ENCODE measurements around the gene C13orf46.

The C13orf46 gene

DNA sequence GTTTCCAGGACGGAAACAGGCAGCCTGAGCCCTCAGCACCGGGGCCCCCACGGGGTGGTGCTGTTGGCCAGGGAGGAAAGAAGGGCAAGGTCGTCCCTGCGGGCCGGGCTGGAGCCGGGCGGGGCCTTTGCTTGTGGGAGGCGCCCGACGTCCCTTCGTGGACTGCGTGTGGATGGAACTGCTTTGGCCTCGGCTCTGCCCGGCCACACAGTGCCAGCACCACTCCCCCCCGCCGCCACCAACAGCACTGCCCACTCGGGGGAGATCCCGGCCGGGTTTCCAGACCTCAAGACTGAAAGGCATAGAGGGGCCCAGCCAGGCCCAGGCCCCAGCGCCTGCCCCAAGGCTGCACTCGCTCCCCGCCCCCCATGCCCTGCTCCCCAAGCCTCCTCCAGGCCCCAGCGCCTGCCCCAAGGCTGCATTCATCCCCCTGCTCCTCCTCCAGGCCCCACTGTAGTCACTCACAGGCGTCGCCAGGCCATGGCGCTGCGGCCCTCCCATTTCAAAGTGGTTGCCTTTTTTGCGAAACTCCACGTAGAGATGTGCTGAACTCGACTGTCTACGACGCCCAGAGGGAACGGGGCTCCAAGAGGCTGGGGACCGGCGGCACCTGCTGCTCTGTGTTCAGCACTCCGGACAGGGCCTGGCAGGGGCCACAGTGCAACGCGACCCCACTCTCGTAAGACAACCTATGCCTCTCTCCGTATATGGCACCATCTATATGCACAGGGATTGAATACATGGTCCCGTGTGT is 22.5 kb downstream of the C13orf46 start:
- peak overlapping the region in 3 of 7 experiments; percentile 32 to 54 (median 42) for H3K4me3 ChIP-seq (ENCODE audit: control insufficient read depth in 1 of 7, extremely low read depth in 1 of 7, insufficient read depth in 4 of 7, low read depth in 2 of 7, low read length in 6 of 7)
- H3K4me1 ChIP-seq (ENCODE audit: control extremely low read depth in 1 of 4, control insufficient read depth in 4 of 4, insufficient read depth in 4 of 4, low read length in 3 of 4): peaks cover 0 to 28% (median 13%) of the 10 kb centered on the region in 4 experiments
- no peaks in the 10 kb centered on the region for H3K9me3 ChIP-seq (ENCODE audit: control extremely low read depth in 1 of 5, control insufficient read depth in 4 of 5, insufficient read depth in 2 of 5, low read depth in 1 of 5, low read length in 4 of 5)
- CTCF ChIA-PET: interaction anchor here (0.6 to 1.1 kb wide), 4 partner anchors 158 to 276 kb away, joined by 3 read pairs; no protein-coding TSS in a partner anchor
- H3K36me3 ChIP-seq (ENCODE audit: control insufficient read depth in 4 of 4, insufficient read depth in 4 of 4, low read length in 3 of 4): no peaks in the 10 kb centered on the region
- POLR2A ChIA-PET: no interaction called here
- DNase-seq: peak; percentile 63 to 81 (median 76)
- WGBS (ENCODE audit: insufficient coverage): 39% methylated on average over 39 of the region's 42 CpGs
- H3K27me3 ChIP-seq (replicated peaks in 2 of 5; ENCODE audit: control insufficient read depth in 4 of 5, insufficient read depth in 5 of 5, low read length in 4 of 5): no peaks in the 10 kb centered on the region
- no peak overlapping the region for H3K27ac ChIP-seq (ENCODE audit: insufficient read depth in 1 of 2, low read depth in 1 of 2, low read length in 2 of 2, poor library complexity in 1 of 2, severe bottlenecking in 2 of 2)

GRCh38 chr13:113950451-113951245 is 23.2 kb downstream of the C13orf46 start:
- Histone ChIP-seq H3K36me3 (ENCODE audit: control insufficient read depth in 4 of 4, insufficient read depth in 4 of 4, low read length in 3 of 4) (no peaks in the 10 kb centered on the region), H3K4me1 (ENCODE audit: control extremely low read depth in 1 of 4, control insufficient read depth in 4 of 4, insufficient read depth in 4 of 4, low read length in 3 of 4) (peaks cover 0 to 28% (median 13%) of the 10 kb centered on the region in 4 experiments), H3K27me3 (replicated peaks in 2 of 5; ENCODE audit: control insufficient read depth in 4 of 5, insufficient read depth in 5 of 5, low read length in 4 of 5) (no peaks in the 10 kb centered on the region), H3K4me3 (ENCODE audit: control insufficient read depth in 1 of 7, extremely low read depth in 1 of 7, insufficient read depth in 4 of 7, low read depth in 2 of 7, low read length in 6 of 7) (no peak overlapping the region), H3K27ac (ENCODE audit: insufficient read depth in 1 of 2, low read depth in 1 of 2, low read length in 2 of 2, poor library complexity in 1 of 2, severe bottlenecking in 2 of 2) (no peak overlapping the region), H3K9me3 (ENCODE audit: control extremely low read depth in 1 of 5, control insufficient read depth in 4 of 5, insufficient read depth in 2 of 5, low read depth in 1 of 5, low read length in 4 of 5) (no peaks in the 10 kb centered on the region)
- ChIA-PET CTCF (interaction anchor here (0.6 to 1.0 kb wide), 3 partner anchors 159 to 277 kb away, joined by 3 read pairs; no protein-coding TSS in a partner anchor), POLR2A (interaction anchor here (0.5 kb wide), 1 partner anchor 160 kb away, joined by 3 read pairs; no protein-coding TSS in a partner anchor)
- no peak for DNase-seq
- 74% methylated on average over 19 of the region's 24 CpGs for WGBS (ENCODE audit: insufficient coverage)

- H3K4me1 ChIP-seq (ENCODE audit: control extremely low read depth in 1 of 4, control insufficient read depth in 4 of 4, insufficient read depth in 4 of 4, low read length in 3 of 4): peaks cover 0 to 28% (median 13%) of the 10 kb centered on the region in 4 experiments
- H3K27ac ChIP-seq (ENCODE audit: insufficient read depth in 1 of 2, low read depth in 1 of 2, low read length in 2 of 2, poor library complexity in 1 of 2, severe bottlenecking in 2 of 2): no peak overlapping the region
- POLR2A ChIA-PET: no interaction called here
- no peak overlapping the region for H3K4me3 ChIP-seq (ENCODE audit: control insufficient read depth in 1 of 7, extremely low read depth in 1 of 7, insufficient read depth in 4 of 7, low read depth in 2 of 7, low read length in 6 of 7)
- no peaks in the 10 kb centered on the region for H3K27me3 ChIP-seq (replicated peaks in 2 of 5; ENCODE audit: control insufficient read depth in 4 of 5, insufficient read depth in 5 of 5, low read length in 4 of 5)
- CTCF ChIA-PET: no interaction called here
- no peaks in the 10 kb centered on the region for H3K9me3 ChIP-seq (ENCODE audit: control extremely low read depth in 1 of 5, control insufficient read depth in 4 of 5, insufficient read depth in 2 of 5, low read depth in 1 of 5, low read length in 4 of 5)
- DNase-seq: no peak
- no peaks in the 10 kb centered on the region for H3K36me3 ChIP-seq (ENCODE audit: control insufficient read depth in 4 of 4, insufficient read depth in 4 of 4, low read length in 3 of 4)
- WGBS (ENCODE audit: insufficient coverage): 86% methylated on average over 4 of the region's 5 CpGs
These were observed 24.3 kb downstream of the C13orf46 start for GRCh38 chr13:113949546-113949945.

GRCh38 chr13:113948034-113948742 is 25.7 kb downstream of the C13orf46 start:
- Histone ChIP-seq H3K27me3 (replicated peaks in 2 of 5; ENCODE audit: control insufficient read depth in 4 of 5, insufficient read depth in 5 of 5, low read length in 4 of 5) (peaks cover 0 to 4% (median 0%) of the 10 kb centered on the region in 5 experiments), H3K9me3 (ENCODE audit: control extremely low read depth in 1 of 5, control insufficient read depth in 4 of 5, insufficient read depth in 2 of 5, low read depth in 1 of 5, low read length in 4 of 5) (no peaks in the 10 kb centered on the region), H3K4me3 (ENCODE audit: control insufficient read depth in 1 of 7, extremely low read depth in 1 of 7, insufficient read depth in 4 of 7, low read depth in 2 of 7, low read length in 6 of 7) (no peak overlapping the region), H3K36me3 (ENCODE audit: control insufficient read depth in 4 of 4, insufficient read depth in 4 of 4, low read length in 3 of 4) (no peaks in the 10 kb centered on the region), H3K27ac (ENCODE audit: insufficient read depth in 1 of 2, low read depth in 1 of 2, low read length in 2 of 2, poor library complexity in 1 of 2, severe bottlenecking in 2 of 2) (no peak overlapping the region), H3K4me1 (ENCODE audit: control extremely low read depth in 1 of 4, control insufficient read depth in 4 of 4, insufficient read depth in 4 of 4, low read length in 3 of 4) (peaks cover 0 to 28% (median 13%) of the 10 kb centered on the region in 4 experiments)
- ChIA-PET POLR2A (no interaction called here), CTCF (interaction anchor here (1.0 to 1.4 kb wide), 4 partner anchors 132 to 282 kb away, joined by 3 to 5 read pairs (median 4); no protein-coding TSS in a partner anchor)
- WGBS (ENCODE audit: insufficient coverage): 61% methylated on average over 9 of the region's 14 CpGs
- DNase-seq: peak in 2 of 3 donors; percentile 62 to 64

- H3K4me1 ChIP-seq (ENCODE audit: control extremely low read depth in 1 of 4, control insufficient read depth in 4 of 4, insufficient read depth in 4 of 4, low read length in 3 of 4): peaks cover 0 to 28% (median 13%) of the 10 kb centered on the region in 4 experiments
- H3K27me3 ChIP-seq (replicated peaks in 2 of 5; ENCODE audit: control insufficient read depth in 4 of 5, insufficient read depth in 5 of 5, low read length in 4 of 5): peaks cover 0 to 5% (median 0%) of the 10 kb centered on the region in 5 experiments
- no peak overlapping the region for H3K4me3 ChIP-seq (ENCODE audit: control insufficient read depth in 1 of 7, extremely low read depth in 1 of 7, insufficient read depth in 4 of 7, low read depth in 2 of 7, low read length in 6 of 7)
- H3K27ac ChIP-seq (ENCODE audit: insufficient read depth in 1 of 2, low read depth in 1 of 2, low read length in 2 of 2, poor library complexity in 1 of 2, severe bottlenecking in 2 of 2): no peak overlapping the region
- POLR2A ChIA-PET: no interaction called here
- no peaks in the 10 kb centered on the region for H3K36me3 ChIP-seq (ENCODE audit: control insufficient read depth in 4 of 4, insufficient read depth in 4 of 4, low read length in 3 of 4)
- 81% methylated on average over 15 of the region's 17 CpGs for WGBS (ENCODE audit: insufficient coverage)
- CTCF ChIA-PET: interaction anchor here (0.9 to 1.6 kb wide), 3 partner anchors 127 to 131 kb away, joined by 3 to 5 read pairs (median 3); no protein-coding TSS in a partner anchor
- no peaks in the 10 kb centered on the region for H3K9me3 ChIP-seq (ENCODE audit: control extremely low read depth in 1 of 5, control insufficient read depth in 4 of 5, insufficient read depth in 2 of 5, low read depth in 1 of 5, low read length in 4 of 5)
- peak; percentile 29 to 56 (median 52) for DNase-seq
These were observed 26.4 kb downstream of the C13orf46 start for GRCh38 chr13:113947311-113948033.

- H3K9me3 ChIP-seq (ENCODE audit: control extremely low read depth in 1 of 5, control insufficient read depth in 4 of 5, insufficient read depth in 2 of 5, low read depth in 1 of 5, low read length in 4 of 5): no peaks in the 10 kb centered on the region
- no peaks in the 10 kb centered on the region for H3K36me3 ChIP-seq (ENCODE audit: control insufficient read depth in 4 of 4, insufficient read depth in 4 of 4, low read length in 3 of 4)
- ChIA-PET POLR2A (no interaction called here), CTCF (interaction anchor here (0.7 to 1.6 kb wide), 5 partner anchors 14 to 205 kb away, joined by 3 to 5 read pairs (median 3); no protein-coding TSS in a partner anchor)
- no peak for DNase-seq
- 85% methylated on average over 25 of the region's 26 CpGs for WGBS (ENCODE audit: insufficient coverage)
- peaks cover 0 to 6% (median 2%) of the 10 kb centered on the region in 5 experiments for H3K27me3 ChIP-seq (replicated peaks in 2 of 5; ENCODE audit: control insufficient read depth in 4 of 5, insufficient read depth in 5 of 5, low read length in 4 of 5)
- H3K27ac ChIP-seq (ENCODE audit: insufficient read depth in 1 of 2, low read depth in 1 of 2, low read length in 2 of 2, poor library complexity in 1 of 2, severe bottlenecking in 2 of 2): no peak overlapping the region
- peaks cover 0 to 25% (median 13%) of the 10 kb centered on the region in 4 experiments for H3K4me1 ChIP-seq (ENCODE audit: control extremely low read depth in 1 of 4, control insufficient read depth in 4 of 4, insufficient read depth in 4 of 4, low read length in 3 of 4)
- no peak overlapping the region for H3K4me3 ChIP-seq (ENCODE audit: control insufficient read depth in 1 of 7, extremely low read depth in 1 of 7, insufficient read depth in 4 of 7, low read depth in 2 of 7, low read length in 6 of 7)
These were observed 27.3 kb downstream of the C13orf46 start for GRCh38 chr13:113946409-113947181.

All from common myeloid progenitor, CD34-positive (primary cell).